BLaER1 (cell line): ENCODE data around the gene FAM209A.
"Not testable (repeated sequence)": the region's sequence is repeated elsewhere in the genome, so short reads cannot be mapped to it uniquely, and the experiment has no call there.

Experiments
- H3K27ac ChIP-seq: shearing (Covaris generic); formaldehyde crosslinking; 2 replicates; pipeline ENCODE4 v1.8.1; 2022
- H3K27me3 ChIP-seq: shearing (Covaris generic); formaldehyde crosslinking; 2 replicates; pipeline ENCODE4 v1.8.1; 2022
- H3K36me3 ChIP-seq: shearing (Covaris generic); formaldehyde crosslinking; 2 replicates; pipeline ENCODE4 v1.8.1; 2022
- H3K4me1 ChIP-seq: shearing (Covaris generic); formaldehyde crosslinking; 2 replicates; pipeline ENCODE4 v1.8.1; 2022
- H3K4me2 ChIP-seq: shearing (Covaris generic); formaldehyde crosslinking; 2 replicates; pipeline ENCODE4 v1.8.1; 2022
- H3K4me3 ChIP-seq: shearing (Covaris generic); formaldehyde crosslinking; 2 replicates; pipeline ENCODE4 v1.8.1; 2022
- H3K9ac ChIP-seq: shearing (Covaris generic); formaldehyde crosslinking; 2 replicates; pipeline ENCODE4 v1.8.1; 2022
- H3K9me3 ChIP-seq: shearing (Covaris generic); formaldehyde crosslinking; 2 replicates; pipeline ENCODE4 v1.8.1; 2022
- H4K20me1 ChIP-seq: shearing (Covaris generic); formaldehyde crosslinking; 2 replicates; pipeline ENCODE4 v1.8.1; 2022
- Cebpa-rat ChIP-seq: shearing (Covaris generic); IDR thresholded peaks from 2 replicates; pipeline ENCODE4 v1.8.1; 2022

The FAM209A gene

GRCh38 chr20:56516631-56517030 is 7.9 kb upstream of the FAM209A start:
- H3K36me3 ChIP-seq, result peaks cover 98% of the 10 kb centered on the region
- H3K4me1 ChIP-seq, result no peaks in the 10 kb centered on the region

GRCh38 chr20:56517211-56517610 is 7.3 kb upstream of the FAM209A start:
- Histone ChIP-seq H3K9me3 (peaks cover 47% of the 10 kb centered on the region), H3K4me3 (no peak overlapping the region)

More at GRCh38 chr20:56516631-56517030, 7.9 kb upstream of the FAM209A start:
- Histone ChIP-seq H3K9me3 (peaks cover 41% of the 10 kb centered on the region), H3K9ac (no peak overlapping the region), H3K4me2 (no peak overlapping the region), H3K4me3 (no peak overlapping the region), H3K27ac (no peak overlapping the region), H4K20me1 (peaks cover 6% of the 10 kb centered on the region; the same call in 1 of the 2 replicates), H3K27me3 (no peaks in the 10 kb centered on the region)
- TF ChIP-seq Cebpa-rat, result no peak

DNA sequence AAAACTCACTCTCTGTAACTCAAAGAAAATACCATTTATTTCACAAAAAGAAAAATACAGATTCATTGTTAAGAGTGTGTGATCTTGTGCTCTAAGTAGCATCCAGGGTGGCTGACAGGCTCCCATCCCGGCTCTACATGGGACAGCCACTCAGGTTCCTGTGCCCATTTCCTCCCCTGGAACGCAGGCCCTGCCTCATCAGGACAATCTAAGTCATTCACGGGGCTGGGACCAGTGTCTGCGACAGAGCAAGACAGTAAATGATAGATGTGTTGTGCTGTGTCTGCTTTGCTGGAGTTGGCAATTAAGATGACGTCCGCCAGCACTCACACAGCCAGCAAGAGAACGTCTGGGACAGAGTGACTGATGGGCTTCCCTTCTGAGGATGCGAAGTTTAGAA is 6.9 kb upstream of the FAM209A start:
- no peak overlapping the region for H3K4me2 ChIP-seq
- H3K9ac ChIP-seq, result no peak overlapping the region
- peaks cover 50% of the 10 kb centered on the region for H3K9me3 ChIP-seq
- H3K27ac ChIP-seq, result no peak overlapping the region
- peaks cover 95% of the 10 kb centered on the region for H3K36me3 ChIP-seq
- H3K4me1 ChIP-seq, result no peaks in the 10 kb centered on the region
- H3K27me3 ChIP-seq, result no peaks in the 10 kb centered on the region
- H4K20me1 ChIP-seq, result peaks cover 6% of the 10 kb centered on the region; the same call in 1 of the 2 replicates
- H3K4me3 ChIP-seq, result no peak overlapping the region
- no peak for TF ChIP-seq Cebpa-rat

More at GRCh38 chr20:56517211-56517610, 7.3 kb upstream of the FAM209A start:
- Histone ChIP-seq H3K27me3 (no peaks in the 10 kb centered on the region), H3K27ac (no peak overlapping the region), H3K4me2 (no peak overlapping the region), H3K9ac (no peak overlapping the region), H3K4me1 (no peaks in the 10 kb centered on the region), H4K20me1 (peaks cover 6% of the 10 kb centered on the region; the same call in 1 of the 2 replicates), H3K36me3 (peaks cover 98% of the 10 kb centered on the region)
- no peak for TF ChIP-seq Cebpa-rat

DNA sequence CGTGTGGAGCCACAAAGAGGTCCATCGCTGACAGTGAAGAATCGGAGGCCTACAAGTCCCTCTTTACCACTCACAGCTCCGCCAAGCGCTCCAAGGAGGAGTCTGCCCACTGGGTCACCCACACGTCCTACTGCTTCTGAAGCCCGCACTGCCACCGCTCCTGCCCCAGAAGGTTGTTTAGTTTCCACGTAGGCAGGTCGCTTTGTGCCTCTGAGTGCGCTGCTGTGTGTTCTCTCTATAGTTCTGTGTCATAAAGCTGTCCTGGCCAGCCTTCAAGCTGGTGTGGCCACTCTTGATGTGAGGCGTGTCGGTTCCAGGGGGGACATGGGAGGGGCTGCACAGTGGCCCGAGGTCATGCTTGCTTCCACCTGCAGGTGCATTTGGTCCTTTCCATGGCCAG is 6.4 kb upstream of the FAM209A start:
- Histone ChIP-seq H3K36me3 (peaks cover 90% of the 10 kb centered on the region), H4K20me1 (peaks cover 6% of the 10 kb centered on the region; the same call in 1 of the 2 replicates), H3K9me3 (peaks cover 50% of the 10 kb centered on the region), H3K4me3 (no peak overlapping the region), H3K27ac (no peak overlapping the region), H3K9ac (no peak overlapping the region), H3K27me3 (no peaks in the 10 kb centered on the region), H3K4me1 (no peaks in the 10 kb centered on the region), H3K4me2 (no peak overlapping the region)
- TF ChIP-seq Cebpa-rat, result no peak

- Histone ChIP-seq H3K4me3 (no peak overlapping the region), H4K20me1 (peaks cover 2% of the 10 kb centered on the region; the same call in 1 of the 2 replicates), H3K4me2 (no peak overlapping the region), H3K9me3 (peaks cover 50% of the 10 kb centered on the region), H3K27me3 (no peaks in the 10 kb centered on the region), H3K9ac (no peak overlapping the region), H3K36me3 (peaks cover 83% of the 10 kb centered on the region), H3K4me1 (no peaks in the 10 kb centered on the region), H3K27ac (no peak overlapping the region)
- TF ChIP-seq Cebpa-rat, result no peak
These were observed 5.7 kb upstream of the FAM209A start for GRCh38 chr20:56518721-56519398.

DNA sequence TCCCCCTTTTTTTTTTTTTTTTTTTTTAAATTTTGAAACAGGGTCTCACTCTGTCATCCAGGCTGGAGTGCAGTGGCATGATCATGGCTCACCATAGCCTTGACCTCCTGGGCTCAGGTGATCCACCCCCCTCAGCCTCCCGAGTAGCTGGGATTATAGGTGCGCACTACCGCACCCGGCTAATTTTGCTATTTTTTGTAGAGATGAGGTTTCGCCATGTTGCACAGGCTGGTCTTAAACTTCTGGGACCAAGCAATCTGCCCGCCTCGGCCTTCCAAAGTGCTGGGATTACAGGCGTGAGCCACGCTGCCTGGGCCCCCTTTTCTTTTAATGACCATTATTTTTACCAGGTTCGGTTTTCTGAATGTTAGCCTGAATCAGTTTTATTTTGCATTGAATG is 5.0 kb upstream of the FAM209A start:
- H4K20me1 ChIP-seq, result no peaks in the 10 kb centered on the region; the same call in 1 of the 2 replicates
- TF ChIP-seq Cebpa-rat, result no peak
- H3K27me3 ChIP-seq, result no peaks in the 10 kb centered on the region
- H3K36me3 ChIP-seq, result peaks cover 77% of the 10 kb centered on the region
- no peak overlapping the region for H3K27ac ChIP-seq
- no peak overlapping the region for H3K9ac ChIP-seq
- no peaks in the 10 kb centered on the region for H3K4me1 ChIP-seq
- H3K4me3 ChIP-seq, result 0 out of 2 replicates have a peak overlapping the region, but pooled peaks have one; percentile 16
- peaks cover 50% of the 10 kb centered on the region for H3K9me3 ChIP-seq
- H3K4me2 ChIP-seq, result no peak overlapping the region

DNA sequence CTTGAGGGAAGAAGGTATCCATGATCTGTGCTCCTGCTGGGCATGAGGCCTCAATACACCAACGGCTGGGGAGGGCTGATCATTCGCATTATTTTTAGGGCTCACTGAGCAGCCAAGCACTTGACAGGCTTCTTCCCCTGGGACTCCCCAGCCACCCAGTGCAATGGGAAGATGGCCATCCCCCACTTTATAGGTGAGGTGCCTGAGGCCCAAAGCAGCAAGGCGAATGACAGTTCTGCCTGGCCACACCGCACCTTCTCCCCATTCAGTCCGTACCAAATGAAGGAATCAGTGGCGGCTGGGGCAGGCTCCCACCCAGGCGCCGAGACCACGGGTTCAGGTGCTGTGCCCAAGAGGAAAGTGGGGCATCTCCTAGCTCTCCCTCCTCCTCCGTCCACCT is 4.4 kb upstream of the FAM209A start:
- Histone ChIP-seq H3K4me3 (peak overlapping the region; percentile 16; the same call in 1 of the 2 replicates), H3K4me2 (no peak overlapping the region), H3K36me3 (peaks cover 71% of the 10 kb centered on the region), H3K9ac (no peak overlapping the region), H3K27ac (no peak overlapping the region), H3K9me3 (peaks cover 50% of the 10 kb centered on the region), H4K20me1 (no peaks in the 10 kb centered on the region; the same call in 1 of the 2 replicates), H3K4me1 (no peaks in the 10 kb centered on the region), H3K27me3 (no peaks in the 10 kb centered on the region)
- no peak for TF ChIP-seq Cebpa-rat

DNA sequence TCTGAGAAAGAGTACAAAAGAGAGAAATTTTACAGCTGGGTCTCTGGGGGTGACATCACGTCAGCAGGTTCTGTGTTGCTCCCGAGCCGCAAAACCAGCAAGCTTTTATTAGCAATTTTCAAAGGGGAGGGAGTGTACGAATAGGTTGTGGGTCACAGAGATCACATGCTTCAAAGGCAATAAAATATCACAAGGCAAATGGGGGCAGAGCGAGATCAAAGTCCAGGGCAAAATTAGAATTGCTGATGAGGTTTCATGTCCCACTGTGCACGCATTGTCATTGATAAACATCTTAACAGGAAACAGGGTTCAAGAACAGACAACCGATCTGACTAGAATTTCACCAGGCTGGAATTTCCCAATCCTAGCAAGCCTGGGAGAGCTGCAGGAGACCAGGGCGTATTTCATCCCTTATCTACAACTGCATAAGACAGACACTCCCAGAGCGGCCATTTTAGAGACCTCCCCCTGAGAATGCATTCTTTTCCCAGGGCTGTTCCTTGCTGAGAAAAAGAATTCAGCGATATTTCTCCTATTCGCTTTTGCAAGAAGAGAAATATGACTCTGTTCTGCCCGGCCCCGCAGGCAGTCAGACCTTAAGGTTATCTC is 3.7 kb upstream of the FAM209A start:
- Histone ChIP-seq H3K9me3 (peaks cover 50% of the 10 kb centered on the region), H3K36me3 (peaks cover 64% of the 10 kb centered on the region), H3K4me3 (peak overlapping the region; percentile 16; the same call in 1 of the 2 replicates)
- not testable (repeated sequence) for H3K27ac ChIP-seq, H3K9ac ChIP-seq, H3K4me2 ChIP-seq, H3K4me1 ChIP-seq, H3K27me3 ChIP-seq, H4K20me1 ChIP-seq

DNA sequence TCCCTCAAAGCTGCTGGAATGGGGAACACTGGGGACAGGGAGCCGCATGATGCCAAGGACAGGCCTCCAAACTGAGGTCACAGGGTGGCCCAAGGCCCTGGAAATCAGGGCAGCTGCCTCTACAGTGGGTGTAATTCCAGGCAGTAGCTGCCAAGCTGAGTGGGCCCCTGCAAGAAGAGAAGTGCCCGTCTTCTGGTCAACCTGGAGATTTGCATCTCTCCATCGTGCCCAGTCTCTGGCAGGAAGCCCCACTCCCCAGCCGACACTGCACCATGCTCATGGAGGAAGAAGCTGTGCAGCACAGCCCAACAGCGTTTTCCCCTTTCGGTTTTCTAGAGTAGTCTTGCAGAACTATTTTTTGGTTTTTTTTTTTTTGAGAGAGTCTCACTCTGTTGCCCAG is 2.2 kb upstream of the FAM209A start:
- H3K27me3 ChIP-seq, result no peaks in the 10 kb centered on the region
- no peaks in the 10 kb centered on the region for H3K4me1 ChIP-seq
- no peak overlapping the region for H3K4me2 ChIP-seq
- H3K27ac ChIP-seq, result no peak overlapping the region
- H3K4me3 ChIP-seq, result no peak overlapping the region
- peaks cover 50% of the 10 kb centered on the region for H3K9me3 ChIP-seq
- TF ChIP-seq Cebpa-rat, result no peak
- H3K9ac ChIP-seq, result no peak overlapping the region
- H3K36me3 ChIP-seq, result peaks cover 51% of the 10 kb centered on the region
- no peaks in the 10 kb centered on the region for H4K20me1 ChIP-seq

DNA sequence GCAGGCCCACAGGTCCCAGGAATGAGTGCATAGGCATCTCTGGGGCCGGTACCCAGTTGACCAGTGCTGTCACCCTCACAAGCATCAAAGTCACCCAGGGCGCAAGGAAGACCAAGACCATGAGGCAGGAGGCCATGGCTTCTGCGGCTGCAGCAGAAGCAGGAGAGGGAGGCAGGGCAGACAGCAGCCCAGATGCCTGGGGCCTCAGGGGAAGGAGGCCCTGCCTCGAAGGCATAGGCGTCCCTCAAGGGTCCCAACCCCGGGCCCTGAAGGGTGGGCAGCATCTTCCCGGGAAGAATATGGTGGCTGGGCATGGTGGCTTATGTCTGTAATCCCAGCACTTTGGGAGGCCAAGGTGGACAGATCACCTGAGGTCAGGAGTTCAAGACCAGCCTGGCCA is 3.0 kb downstream of the FAM209A start:
- no peak for TF ChIP-seq Cebpa-rat

GRCh38 chr20:56532946-56533345 is 8.4 kb downstream of the FAM209A start, which contains the start of gene FAM209B:
Gene FAM209B (plus strand): TSS chr20:56533246. CDS start chr20:56533342, 96 bp downstream.
- not testable (repeated sequence) for H3K36me3 ChIP-seq, H3K9me3 ChIP-seq, H3K27me3 ChIP-seq, H3K4me2 ChIP-seq, H3K4me3 ChIP-seq, H3K27ac ChIP-seq, H3K4me1 ChIP-seq, H3K9ac ChIP-seq, H4K20me1 ChIP-seq

More for the DNA sequence above, 3.0 kb downstream of the FAM209A start:
- Histone ChIP-seq H3K9me3 (no peaks in the 10 kb centered on the region), H3K36me3 (no peaks in the 10 kb centered on the region), H4K20me1 (no peaks in the 10 kb centered on the region), H3K27ac (no peak overlapping the region), H3K27me3 (no peaks in the 10 kb centered on the region), H3K4me1 (no peaks in the 10 kb centered on the region), H3K9ac (no peak overlapping the region), H3K4me3 (no peak overlapping the region), H3K4me2 (no peak overlapping the region)
